Measurements from ENCODE around the gene SH3GLB2.

The SH3GLB2 gene

DNA sequence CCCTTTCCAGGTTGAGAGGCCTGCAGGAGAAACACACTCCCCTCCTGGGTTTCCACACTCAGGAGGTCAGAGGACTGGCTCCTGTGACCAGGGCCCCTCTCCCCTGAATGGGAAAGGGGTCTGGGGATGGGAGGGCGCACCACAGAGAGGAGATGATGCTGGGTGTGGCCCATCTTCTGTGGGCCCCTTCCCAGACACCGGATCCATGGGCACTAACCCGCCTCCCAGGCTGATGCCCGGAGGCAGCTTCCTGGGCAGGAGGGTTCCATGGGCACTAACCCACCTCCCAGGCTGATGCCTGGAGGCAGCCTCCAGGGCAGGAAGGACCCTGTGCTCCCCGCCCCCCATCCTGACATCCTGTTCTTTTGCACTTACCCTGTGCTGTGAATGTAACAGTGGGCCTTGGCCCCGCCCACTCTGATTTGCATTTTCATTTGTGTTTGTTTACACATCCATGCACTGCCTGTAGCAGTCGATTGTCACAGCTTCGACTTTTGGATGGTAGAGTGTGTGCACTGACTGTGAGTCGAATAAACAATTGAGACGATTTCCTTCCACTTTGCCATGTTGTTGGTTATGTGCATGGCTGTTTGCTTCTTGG lies 43.5 kb upstream of the SH3GLB2 start:
- TF ChIP-seq, protein P1, sequence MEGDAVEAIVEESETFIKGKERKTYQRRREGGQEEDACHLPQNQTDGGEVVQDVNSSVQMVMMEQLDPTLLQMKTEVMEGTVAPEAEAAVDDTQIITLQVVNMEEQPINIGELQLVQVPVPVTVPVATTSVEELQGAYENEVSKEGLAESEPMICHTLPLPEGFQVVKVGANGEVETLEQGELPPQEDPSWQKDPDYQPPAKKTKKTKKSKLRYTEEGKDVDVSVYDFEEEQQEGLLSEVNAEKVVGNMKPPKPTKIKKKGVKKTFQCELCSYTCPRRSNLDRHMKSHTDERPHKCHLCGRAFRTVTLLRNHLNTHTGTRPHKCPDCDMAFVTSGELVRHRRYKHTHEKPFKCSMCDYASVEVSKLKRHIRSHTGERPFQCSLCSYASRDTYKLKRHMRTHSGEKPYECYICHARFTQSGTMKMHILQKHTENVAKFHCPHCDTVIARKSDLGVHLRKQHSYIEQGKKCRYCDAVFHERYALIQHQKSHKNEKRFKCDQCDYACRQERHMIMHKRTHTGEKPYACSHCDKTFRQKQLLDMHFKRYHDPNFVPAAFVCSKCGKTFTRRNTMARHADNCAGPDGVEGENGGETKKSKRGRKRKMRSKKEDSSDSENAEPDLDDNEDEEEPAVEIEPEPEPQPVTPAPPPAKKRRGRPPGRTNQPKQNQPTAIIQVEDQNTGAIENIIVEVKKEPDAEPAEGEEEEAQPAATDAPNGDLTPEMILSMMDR (IDR thresholded peaks at IDR 0.05), result no peak
- Histone ChIP-seq H3K4me3 (no peak overlapping the region), H3K27ac (no peak overlapping the region)
- no peak for DNase-seq (ENCODE audit: low spot score)

GRCh38 chr9:129070696-129071525 lies 42.8 kb upstream of the SH3GLB2 start:
- Histone ChIP-seq H3K4me3 (no peak overlapping the region), H3K27ac (no peak overlapping the region)
- TF ChIP-seq, protein P1 (IDR thresholded peaks at IDR 0.05), result no peak
- no peak for DNase-seq (ENCODE audit: low spot score)

- H3K27ac ChIP-seq, result no peak overlapping the region
- TF ChIP-seq, protein P1 (IDR thresholded peaks at IDR 0.05), result no peak
- no peak for DNase-seq (ENCODE audit: low spot score)
- H3K4me3 ChIP-seq, result no peak overlapping the region
Measured at GRCh38 chr9:129069862-129070641, 41.9 kb upstream of the SH3GLB2 start.

DNA sequence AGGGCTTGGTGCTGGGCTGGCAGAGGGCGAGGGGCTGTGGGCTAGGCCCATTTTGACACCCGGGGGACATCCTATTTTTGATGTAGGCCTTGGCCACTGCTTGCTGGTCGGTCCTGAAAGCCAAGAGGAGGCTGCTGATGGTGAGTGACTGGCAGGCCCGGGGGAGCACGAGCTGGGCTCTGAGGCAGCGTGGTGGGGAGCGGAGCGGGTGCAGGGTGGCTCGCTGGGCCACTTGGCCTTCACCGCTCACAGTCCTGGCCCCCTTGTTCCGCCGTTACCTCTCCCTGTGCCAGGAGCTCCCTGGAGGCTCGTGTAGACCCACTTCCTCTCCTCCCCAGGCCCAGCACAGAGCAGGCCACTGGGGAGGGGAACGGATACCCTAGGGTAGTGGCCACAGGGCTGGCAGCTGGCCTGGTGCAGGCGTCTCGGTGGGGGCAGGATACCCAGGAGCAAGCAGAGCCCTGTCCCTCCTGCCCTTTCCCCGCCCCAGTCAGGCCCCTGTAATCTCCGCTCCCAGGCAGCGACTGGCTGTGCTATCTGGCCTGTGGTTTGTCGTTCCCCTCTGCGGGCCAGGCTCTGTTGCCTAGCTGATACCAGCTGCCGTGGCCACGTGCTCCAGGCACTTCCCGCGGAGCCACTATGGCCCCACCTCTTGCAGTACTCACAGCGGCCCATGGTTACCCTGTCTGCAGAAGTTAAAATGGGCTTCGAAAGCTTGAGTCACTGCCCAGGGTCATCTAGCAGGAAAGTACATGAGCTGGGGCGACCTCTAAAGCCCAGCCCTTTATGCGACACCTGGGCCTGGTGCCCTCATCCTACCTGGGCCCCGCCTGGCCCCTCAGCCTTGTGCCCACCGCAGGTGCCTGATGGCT lies 41.1 kb upstream of the SH3GLB2 start:
- no peak for DNase-seq (ENCODE audit: low spot score)
- H3K27ac ChIP-seq, result peak overlapping the region in 1 of 2 donors; percentile 10
- H3K4me3 ChIP-seq, result no peak overlapping the region

DNA sequence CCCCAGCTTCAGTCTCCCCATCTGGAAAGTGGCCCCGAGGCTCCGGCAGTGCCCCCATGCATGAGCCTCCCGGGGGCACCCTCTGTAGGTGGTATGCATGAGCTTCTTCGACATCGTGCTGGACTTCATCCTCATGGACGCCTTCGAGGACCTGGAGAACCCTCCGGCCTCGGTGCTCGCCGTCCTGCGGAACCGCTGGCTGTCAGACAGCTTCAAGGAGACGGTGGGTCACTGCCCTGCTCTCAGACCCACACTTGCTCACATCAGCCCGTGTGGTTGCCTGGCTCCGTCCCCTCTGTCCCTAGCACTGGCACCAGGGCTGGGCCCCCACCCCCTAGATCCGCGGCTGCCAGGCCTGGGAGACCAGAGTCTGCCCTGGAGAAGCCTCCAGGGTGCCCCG lies 40.0 kb upstream of the SH3GLB2 start:
- TF ChIP-seq, protein P1 (IDR thresholded peaks at IDR 0.05), result no peak
- no peak overlapping the region for H3K27ac ChIP-seq
- DNase-seq (ENCODE audit: low spot score), result no peak
- no peak overlapping the region for H3K4me3 ChIP-seq

More for the DNA sequence above, 41.1 kb upstream of the SH3GLB2 start:
- TF ChIP-seq, protein P1 (IDR thresholded peaks at IDR 0.05), result no peak

- Histone ChIP-seq H3K4me3 (no peak overlapping the region), H3K27ac (no peak overlapping the region)
- TF ChIP-seq, protein P1 (IDR thresholded peaks at IDR 0.05), result no peak
- DNase-seq (ENCODE audit: low spot score), result no peak
Measured at GRCh38 chr9:129064499-129064908, 36.4 kb upstream of the SH3GLB2 start.

Data from coronary artery (tissue), 2 donors.